ENCODE measurements around the gene CEP126. TPM values are rescaled to one million over a fixed set of nuclear protein-coding genes. Genes with fewer than 3 reads are reported as not detected.

The CEP126 gene
- total and polyA plus RNA-seq, 2 experiments from 2014 or later: 1.4 to 2.3 TPM

DNA sequence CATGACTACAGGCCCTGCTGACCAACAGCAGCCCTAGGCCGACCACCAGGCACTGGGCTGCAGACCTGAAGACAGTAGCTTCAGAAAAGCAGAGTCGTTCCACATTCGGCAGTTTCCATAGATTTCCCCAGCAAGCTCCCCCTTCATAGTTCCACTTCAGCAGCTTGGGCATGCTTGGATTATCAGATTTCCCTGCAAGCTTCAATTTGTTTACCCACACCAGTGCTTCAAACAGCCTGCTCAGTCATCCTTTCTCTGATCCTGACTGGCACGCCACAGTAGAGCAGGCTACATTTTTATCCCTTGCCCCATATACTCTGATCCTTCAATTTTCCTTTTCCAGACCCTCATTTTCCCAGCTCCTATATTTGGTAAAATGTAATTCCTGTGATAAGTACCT is 81.3 kb downstream of the CEP126 start (continued):
- TF ChIP-seq, protein P1, sequence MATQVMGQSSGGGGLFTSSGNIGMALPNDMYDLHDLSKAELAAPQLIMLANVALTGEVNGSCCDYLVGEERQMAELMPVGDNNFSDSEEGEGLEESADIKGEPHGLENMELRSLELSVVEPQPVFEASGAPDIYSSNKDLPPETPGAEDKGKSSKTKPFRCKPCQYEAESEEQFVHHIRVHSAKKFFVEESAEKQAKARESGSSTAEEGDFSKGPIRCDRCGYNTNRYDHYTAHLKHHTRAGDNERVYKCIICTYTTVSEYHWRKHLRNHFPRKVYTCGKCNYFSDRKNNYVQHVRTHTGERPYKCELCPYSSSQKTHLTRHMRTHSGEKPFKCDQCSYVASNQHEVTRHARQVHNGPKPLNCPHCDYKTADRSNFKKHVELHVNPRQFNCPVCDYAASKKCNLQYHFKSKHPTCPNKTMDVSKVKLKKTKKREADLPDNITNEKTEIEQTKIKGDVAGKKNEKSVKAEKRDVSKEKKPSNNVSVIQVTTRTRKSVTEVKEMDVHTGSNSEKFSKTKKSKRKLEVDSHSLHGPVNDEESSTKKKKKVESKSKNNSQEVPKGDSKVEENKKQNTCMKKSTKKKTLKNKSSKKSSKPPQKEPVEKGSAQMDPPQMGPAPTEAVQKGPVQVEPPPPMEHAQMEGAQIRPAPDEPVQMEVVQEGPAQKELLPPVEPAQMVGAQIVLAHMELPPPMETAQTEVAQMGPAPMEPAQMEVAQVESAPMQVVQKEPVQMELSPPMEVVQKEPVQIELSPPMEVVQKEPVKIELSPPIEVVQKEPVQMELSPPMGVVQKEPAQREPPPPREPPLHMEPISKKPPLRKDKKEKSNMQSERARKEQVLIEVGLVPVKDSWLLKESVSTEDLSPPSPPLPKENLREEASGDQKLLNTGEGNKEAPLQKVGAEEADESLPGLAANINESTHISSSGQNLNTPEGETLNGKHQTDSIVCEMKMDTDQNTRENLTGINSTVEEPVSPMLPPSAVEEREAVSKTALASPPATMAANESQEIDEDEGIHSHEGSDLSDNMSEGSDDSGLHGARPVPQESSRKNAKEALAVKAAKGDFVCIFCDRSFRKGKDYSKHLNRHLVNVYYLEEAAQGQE (IDR thresholded peaks at IDR 0.05; ENCODE audit: unreplicated experiment): no peak

DNA sequence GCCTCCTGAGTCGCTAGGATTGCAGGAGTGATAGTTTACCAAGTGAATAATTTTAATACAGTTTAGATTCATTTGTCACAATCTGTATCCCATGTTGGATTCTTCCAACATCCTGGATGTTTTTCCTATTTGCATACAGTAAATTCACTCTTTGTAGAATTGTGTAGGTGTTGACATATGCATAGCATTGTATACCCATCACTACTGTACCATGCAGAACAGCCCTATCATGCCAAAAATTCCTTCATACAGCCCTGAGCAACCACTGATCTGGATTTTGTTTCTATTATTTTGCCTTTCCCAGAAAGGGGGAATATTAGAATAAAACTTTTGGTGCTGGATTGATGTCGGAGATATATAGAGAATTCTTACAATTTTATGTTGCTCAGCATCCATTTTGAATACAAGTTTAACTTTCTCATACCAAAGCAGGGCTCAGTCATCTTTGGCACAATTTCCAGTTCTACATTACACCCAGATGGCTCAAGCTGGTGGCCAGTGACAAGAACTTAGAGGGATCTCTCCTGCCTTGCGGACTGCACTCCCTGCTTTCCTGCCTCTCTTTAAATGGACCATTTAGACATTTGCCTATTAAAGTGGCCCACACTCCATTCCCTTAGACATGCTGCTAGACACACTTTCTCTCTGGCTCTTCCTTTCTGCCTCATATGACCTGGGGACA is 87.0 kb downstream of the CEP126 start:
- H3K4me1 Mint-ChIP-seq: peaks cover 6% of the 10 kb centered on the region
- no peaks in the 10 kb centered on the region for H3K36me3 Mint-ChIP-seq (ENCODE audit: low read depth)
- Histone ChIP-seq H3K27me3 (ENCODE audit: insufficient read depth) (no peaks in the 10 kb centered on the region), H4K20me1 (replicated peaks; ENCODE audit: insufficient read depth) (no peaks in the 10 kb centered on the region), H3K27ac (ENCODE audit: low read depth) (no peak overlapping the region), H3K9me2 (ENCODE audit: insufficient read depth) (no peaks in the 10 kb centered on the region), H3F3A (replicated peaks; ENCODE audit: low read depth) (no peaks in the 10 kb centered on the region), H3K4me2 (no peak overlapping the region), H2AFZ (no peak overlapping the region), H3K4me3 (no peak overlapping the region), H3K36me3 (ENCODE audit: insufficient read depth) (no peaks in the 10 kb centered on the region), H3K79me2 (replicated peaks; ENCODE audit: insufficient read depth) (no peaks in the 10 kb centered on the region), H3K4me1 (ENCODE audit: insufficient read depth) (no peaks in the 10 kb centered on the region)
- H3K27ac Mint-ChIP-seq: no peak overlapping the region
- ATAC-seq (no peak), DNase-seq (ENCODE audit: low spot score) (no peak)
- H3K4me3 Mint-ChIP-seq: no peak overlapping the region
- no peaks in the 10 kb centered on the region for H3K9me3 Mint-ChIP-seq
- peaks cover 3% of the 10 kb centered on the region for H3K27me3 Mint-ChIP-seq (ENCODE audit: insufficient read depth, low read depth, poor library complexity)
- no peak for TF ChIP-seq EZH2phosphoT487 (IDR thresholded peaks at IDR 0.05; ENCODE audit: unreplicated experiment)
- TF ChIP-seq CREB1 (CRISPR knock-in tag; IDR thresholded peaks at IDR 0.05; ENCODE audit: low read depth): no peak
- TF ChIP-seq, protein P1 (IDR thresholded peaks at IDR 0.05; ENCODE audit: unreplicated experiment): no peak
- TF ChIP-seq EZH2 (IDR thresholded peaks at IDR 0.05; ENCODE audit: low read depth, unreplicated experiment): no peak
- TF ChIP-seq, protein P2, sequence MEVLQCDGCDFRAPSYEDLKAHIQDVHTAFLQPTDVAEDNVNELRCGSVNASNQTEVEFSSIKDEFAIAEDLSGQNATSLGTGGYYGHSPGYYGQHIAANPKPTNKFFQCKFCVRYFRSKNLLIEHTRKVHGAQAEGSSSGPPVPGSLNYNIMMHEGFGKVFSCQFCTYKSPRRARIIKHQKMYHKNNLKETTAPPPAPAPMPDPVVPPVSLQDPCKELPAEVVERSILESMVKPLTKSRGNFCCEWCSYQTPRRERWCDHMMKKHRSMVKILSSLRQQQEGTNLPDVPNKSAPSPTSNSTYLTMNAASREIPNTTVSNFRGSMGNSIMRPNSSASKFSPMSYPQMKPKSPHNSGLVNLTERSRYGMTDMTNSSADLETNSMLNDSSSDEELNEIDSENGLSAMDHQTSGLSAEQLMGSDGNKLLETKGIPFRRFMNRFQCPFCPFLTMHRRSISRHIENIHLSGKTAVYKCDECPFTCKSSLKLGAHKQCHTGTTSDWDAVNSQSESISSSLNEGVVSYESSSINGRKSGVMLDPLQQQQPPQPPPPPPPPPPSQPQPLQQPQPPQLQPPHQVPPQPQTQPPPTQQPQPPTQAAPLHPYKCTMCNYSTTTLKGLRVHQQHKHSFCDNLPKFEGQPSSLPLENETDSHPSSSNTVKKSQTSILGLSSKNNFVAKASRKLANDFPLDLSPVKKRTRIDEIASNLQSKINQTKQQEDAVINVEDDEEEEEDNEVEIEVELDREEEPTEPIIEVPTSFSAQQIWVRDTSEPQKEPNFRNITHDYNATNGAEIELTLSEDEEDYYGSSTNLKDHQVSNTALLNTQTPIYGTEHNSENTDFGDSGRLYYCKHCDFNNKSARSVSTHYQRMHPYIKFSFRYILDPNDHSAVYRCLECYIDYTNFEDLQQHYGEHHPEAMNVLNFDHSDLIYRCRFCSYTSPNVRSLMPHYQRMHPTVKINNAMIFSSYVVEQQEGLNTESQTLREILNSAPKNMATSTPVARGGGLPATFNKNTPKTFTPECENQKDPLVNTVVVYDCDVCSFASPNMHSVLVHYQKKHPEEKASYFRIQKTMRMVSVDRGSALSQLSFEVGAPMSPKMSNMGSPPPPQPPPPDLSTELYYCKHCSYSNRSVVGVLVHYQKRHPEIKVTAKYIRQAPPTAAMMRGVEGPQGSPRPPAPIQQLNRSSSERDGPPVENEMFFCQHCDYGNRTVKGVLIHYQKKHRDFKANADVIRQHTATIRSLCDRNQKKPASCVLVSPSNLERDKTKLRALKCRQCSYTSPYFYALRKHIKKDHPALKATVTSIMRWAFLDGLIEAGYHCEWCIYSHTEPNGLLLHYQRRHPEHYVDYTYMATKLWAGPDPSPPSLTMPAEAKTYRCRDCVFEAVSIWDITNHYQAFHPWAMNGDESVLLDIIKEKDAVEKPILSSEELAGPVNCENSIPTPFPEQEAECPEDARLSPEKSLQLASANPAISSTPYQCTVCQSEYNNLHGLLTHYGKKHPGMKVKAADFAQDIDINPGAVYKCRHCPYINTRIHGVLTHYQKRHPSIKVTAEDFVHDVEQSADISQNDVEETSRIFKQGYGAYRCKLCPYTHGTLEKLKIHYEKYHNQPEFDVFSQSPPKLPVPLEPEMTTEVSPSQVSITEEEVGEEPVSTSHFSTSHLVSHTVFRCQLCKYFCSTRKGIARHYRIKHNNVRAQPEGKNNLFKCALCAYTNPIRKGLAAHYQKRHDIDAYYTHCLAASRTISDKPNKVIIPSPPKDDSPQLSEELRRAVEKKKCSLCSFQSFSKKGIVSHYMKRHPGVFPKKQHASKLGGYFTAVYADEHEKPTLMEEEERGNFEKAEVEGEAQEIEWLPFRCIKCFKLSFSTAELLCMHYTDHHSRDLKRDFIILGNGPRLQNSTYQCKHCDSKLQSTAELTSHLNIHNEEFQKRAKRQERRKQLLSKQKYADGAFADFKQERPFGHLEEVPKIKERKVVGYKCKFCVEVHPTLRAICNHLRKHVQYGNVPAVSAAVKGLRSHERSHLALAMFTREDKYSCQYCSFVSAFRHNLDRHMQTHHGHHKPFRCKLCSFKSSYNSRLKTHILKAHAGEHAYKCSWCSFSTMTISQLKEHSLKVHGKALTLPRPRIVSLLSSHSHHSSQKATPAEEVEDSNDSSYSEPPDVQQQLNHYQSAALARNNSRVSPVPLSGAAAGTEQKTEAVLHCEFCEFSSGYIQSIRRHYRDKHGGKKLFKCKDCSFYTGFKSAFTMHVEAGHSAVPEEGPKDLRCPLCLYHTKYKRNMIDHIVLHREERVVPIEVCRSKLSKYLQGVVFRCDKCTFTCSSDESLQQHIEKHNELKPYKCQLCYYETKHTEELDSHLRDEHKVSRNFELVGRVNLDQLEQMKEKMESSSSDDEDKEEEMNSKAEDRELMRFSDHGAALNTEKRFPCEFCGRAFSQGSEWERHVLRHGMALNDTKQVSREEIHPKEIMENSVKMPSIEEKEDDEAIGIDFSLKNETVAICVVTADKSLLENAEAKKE (CRISPR knock-in tag; IDR thresholded peaks at IDR 0.05): no peak
- TF ChIP-seq ETS1 (IDR thresholded peaks at IDR 0.05): no peak
- no peak for TF ChIP-seq ZNF331 (CRISPR knock-in tag; IDR thresholded peaks at IDR 0.05; ENCODE audit: low read depth)
- no peak for TF ChIP-seq STAT1 (IDR thresholded peaks at IDR 0.05; ENCODE audit: unreplicated experiment)
- no peak for TF ChIP-seq POLR2AphosphoS5 (IDR thresholded peaks at IDR 0.05; ENCODE audit: low read depth)
- TF ChIP-seq JUNB (IDR thresholded peaks at IDR 0.05; ENCODE audit: unreplicated experiment): no peak

Measured in GM23338 (cell line).